SH-SY5Y (cell line): Measurements from ENCODE around the gene ZNF747.

ENCODE experiments used
- GATA2 ChIP-seq: IDR thresholded peaks from 2 replicates; pipeline ENCODE4 v1.6.1; 2011; ENCODE audit warnings: mild to moderate bottlenecking, low read depth, low read length
- GATA3 ChIP-seq: IDR thresholded peaks from 2 replicates; pipeline ENCODE4 v1.6.1; 2011; ENCODE audit warnings: low read depth, mild to moderate bottlenecking, low read length, moderate library complexity

Gene ZNF747

DNA sequence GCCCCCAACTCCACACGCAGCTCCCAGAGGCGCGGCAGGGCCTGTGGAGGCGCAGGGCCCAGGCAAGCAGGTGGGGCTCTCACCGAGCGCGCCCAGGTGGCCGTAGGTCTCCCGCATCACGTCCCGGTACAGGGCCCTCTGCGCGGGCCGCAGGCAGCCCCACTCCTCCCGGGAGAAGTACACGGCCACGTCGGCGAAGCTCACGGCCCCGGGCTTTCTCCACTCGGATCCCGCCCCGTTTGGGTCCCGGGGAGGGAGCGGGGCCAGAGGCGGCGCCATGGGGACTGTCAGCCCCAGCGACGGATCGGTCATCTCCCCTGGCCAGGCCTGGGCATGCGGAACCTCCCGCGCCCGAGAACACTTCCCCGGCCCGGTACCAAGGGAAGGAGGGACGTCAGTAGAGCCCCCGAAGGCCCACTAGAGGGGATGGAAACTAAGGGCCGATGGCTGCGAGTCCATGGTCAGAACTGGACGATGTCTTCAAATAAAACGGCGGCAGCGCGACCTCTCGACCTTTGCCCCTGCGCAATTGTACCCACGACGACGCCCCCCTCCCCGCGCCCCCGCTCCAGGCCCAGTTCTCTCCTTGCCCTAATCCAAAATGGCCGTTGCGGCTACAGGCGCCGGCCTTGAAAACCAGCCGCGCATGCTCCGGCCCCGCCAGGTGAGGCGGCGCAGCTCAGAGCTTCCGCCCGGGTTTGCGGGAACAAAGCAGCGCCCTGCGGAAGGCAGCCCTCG, at the start of gene ZNF747:
TSS of gene ZNF747 (minus strand) at position 491 of the 738 bp plus-strand sequence. CDS start at position 312, 179 bp downstream.
- TF ChIP-seq GATA3 (no peak), GATA2 (no peak)

DNA sequence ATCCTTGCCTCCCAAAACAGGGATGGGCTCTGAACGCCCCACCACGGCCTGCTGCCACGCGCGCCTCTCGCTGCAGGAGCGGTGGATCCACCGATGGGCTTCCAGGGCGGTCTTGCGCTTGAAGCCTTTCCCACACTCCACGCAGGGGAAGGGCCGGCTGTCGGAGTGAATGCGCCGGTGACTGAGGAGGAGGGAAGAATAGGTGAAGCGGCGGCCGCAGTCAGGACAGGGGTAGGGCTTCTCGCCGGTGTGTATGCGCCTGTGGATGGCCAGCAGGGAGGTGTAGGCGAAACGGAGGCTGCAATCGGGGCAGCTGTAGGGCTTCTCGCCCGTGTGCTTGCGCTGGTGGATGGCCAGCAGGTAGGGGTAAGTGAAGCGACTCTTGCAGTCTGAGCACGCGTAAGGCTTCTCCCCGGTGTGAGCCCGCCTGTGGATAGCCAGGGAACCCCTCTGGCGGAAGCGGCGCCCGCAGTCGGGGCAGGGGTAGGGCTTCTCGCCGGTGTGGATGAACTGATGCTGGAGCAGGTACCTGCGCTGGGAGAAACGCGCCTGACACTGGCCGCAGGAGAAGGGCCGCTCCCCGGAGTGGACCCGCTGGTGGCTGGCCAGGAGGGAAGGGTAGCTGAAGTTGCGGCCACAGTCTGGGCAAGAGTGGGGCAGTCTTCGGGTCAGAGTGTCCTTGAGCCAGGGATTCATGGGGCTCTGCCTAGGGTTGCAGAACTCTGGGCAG, 48.1 kb upstream of the ZNF747 start:
- TF ChIP-seq GATA2 (no peak), GATA3 (no peak)

DNA sequence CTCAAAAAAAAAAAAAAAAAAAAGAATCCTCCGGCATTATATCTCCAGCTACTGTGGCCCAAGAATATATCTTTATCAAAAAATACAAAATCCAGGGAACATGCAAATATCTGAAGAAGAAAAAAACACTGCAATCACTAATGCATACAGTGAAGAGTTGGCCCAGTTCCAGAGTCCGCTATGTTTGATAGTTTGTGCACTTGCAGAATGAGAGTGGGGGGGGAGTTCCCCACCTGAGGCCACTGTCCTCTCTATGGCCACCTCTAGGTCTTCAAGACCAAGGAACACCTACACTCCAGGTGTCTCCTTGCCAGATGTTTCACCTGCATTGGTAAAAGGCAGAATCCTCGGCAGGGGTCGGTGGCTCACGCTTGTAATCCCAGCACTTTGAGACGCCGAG, 46.8 kb upstream of the ZNF747 start:
- TF ChIP-seq GATA3 (no peak), GATA2 (no peak)

DNA sequence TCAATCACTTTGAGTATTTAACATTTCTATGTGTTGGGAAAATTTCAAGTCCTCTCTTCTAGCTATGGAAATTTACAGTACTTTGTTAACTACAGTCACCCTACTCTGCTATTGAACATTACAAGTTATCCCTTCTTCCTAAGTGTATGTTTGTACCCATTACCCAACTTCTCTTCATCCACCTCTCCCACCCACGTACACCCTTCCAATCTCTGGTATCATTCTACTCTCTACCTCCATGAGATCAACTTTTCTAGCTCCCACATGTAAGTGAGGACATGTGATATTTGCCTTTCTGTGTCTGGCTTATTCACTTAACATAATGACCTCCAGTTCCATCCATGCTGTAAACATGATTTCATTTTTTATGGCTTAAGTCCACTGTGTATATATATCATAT, 40.0 kb upstream of the ZNF747 start:
- no peak for TF ChIP-seq GATA3
- no peak for TF ChIP-seq GATA2

DNA sequence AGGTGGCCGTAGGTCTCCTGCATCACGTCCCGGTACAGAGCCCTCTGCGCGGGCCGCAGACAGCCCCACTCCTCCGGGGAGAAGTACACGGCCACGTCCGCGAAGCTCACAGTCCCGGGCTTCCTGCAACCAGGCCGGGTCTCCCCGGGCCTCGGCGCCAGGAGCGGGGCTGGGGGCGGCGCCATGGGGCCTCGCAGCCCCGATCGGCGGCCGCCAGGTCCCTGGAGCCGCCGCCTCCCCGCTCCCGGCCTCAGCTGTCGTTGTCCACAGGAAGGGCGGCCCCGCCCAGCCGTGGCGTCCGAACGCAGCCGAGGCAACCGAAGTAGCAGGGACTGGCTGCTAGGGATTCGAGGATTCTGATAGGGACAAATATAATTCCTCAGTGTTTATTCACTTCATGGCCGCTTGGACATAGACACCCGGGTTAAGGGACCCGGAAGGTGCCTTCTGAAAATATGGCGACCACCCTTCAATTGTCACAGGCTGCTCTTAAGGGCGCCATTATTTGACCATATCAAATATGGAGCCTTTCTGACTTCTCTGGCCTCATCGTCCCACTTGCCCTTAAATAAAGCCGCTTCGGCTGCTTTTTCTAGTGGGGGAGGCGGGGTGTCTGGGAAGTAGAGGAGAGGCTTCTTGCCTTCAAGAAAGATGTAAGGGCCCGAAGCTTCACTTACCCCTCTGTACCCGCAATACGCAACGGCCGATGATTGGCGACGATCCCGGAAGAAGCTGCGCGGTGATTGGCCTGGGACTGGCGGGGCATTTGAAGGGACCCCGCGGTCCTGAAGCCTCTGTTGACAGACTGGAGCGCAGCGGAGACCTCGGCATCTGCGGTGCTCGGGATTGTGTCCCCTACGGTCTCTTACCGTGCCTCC, 37.0 kb upstream of the ZNF747 start, which contains the start of gene ZNF688:
TSS of gene ZNF688 (minus strand) at position 270 of the 878 bp plus-strand sequence. CDS start at position 185, 85 bp downstream.
- TF ChIP-seq GATA2 (no peak), GATA3 (no peak)

DNA sequence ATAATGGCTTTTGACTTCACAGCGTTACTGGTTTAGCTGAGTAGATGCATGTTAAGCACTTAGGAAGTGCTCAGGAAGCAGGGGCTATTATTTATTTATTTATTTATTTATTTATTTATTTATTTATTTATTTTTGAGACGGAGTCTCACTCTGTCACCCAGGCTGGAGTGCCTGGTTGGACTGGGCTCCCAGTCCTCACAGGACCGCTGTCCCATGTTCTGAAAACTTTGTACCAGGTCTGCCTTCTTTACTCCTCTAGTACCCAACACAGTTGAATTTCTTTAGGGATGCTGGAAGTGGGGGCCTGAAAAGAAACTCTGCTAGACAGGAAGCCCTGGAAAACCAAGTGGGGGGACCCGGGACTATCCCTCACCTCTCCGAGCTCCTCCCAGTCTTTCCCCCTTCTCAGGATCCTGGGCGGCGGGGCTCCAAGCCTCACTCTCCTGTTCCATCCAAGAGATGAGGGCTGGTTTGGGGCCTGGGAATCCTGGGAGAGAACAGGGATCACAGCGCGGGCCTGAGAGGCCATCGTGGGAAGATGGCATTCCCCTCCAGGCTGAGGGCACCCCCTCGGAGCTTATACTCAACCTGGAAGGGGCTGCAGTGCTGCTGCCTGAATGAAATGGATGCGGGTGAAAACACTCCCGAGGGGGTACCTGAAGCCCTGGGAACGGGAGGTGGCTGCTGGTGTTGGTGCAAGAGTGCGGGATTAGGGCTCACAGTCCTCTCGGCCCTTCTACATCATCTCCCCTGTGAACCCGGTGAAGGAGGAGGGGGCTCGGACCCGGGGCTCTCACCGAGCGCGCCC, 36.2 kb upstream of the ZNF747 start:
- TF ChIP-seq GATA3 (no peak), GATA2 (no peak)

DNA sequence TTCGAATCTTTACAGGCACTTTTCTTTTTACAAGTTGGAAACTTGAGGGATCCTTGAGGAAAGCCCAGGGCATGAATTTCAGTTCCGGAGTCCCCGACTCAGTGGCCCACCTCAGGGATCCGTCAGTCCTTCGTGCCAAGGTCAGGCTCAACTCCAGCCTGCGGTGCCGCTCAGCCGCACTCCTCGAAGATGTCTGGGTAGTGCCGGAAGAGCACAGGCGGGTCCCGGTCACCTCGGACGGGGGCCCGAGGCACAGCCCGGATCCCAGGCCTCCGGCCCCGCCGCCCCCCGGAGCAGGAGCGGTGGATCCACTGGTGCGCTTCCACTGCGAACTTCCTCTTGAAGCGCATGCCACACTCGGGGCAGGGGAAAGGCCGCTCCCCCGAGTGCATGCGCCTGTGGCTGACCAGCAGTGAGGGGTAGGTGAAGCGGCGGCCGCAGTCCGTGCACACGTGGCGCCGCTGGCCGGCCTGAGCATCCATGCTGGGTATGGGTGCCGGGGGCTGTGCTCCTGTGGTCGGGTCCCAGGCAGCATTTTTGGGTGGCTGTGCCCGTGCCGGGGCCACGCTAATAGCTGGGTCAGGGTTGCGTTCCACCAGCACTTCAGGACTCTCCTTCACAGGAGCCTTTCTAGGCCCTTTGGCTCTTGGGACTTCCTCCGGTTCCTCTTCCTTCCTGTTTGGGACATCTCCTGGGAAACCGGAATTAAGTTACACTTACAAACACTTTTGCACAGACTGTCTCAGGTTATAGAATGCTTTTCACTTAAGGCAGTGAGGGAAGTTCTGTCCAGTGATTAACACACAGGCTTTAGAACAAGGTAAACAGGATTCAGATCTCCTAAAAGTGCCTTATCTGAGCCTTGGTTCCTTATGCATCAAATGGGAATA, 35.3 kb upstream of the ZNF747 start:
- no peak for TF ChIP-seq GATA3
- TF ChIP-seq GATA2 = no peak

DNA sequence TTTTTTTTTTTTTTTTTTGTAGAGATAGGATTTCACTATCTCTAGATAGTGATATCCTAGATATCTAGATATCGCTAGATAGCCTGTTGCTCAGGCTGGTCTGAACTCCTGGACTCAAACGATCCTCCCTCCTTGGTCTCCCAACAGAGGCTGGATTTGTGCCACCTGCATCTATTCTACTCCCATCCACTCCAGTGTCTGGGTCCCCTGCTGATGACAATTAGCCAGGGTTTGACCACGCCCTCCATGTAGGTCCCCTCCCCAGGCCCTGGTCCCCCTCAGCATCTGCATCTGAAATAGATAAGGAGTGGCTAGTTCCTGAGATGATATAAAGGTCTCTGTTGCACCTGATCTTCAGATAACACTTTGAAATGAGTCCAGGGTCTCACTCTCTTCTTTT, 34.6 kb upstream of the ZNF747 start:
- TF ChIP-seq GATA3 (no peak), GATA2 (no peak; the same call in 1 of the 2 replicates)

DNA sequence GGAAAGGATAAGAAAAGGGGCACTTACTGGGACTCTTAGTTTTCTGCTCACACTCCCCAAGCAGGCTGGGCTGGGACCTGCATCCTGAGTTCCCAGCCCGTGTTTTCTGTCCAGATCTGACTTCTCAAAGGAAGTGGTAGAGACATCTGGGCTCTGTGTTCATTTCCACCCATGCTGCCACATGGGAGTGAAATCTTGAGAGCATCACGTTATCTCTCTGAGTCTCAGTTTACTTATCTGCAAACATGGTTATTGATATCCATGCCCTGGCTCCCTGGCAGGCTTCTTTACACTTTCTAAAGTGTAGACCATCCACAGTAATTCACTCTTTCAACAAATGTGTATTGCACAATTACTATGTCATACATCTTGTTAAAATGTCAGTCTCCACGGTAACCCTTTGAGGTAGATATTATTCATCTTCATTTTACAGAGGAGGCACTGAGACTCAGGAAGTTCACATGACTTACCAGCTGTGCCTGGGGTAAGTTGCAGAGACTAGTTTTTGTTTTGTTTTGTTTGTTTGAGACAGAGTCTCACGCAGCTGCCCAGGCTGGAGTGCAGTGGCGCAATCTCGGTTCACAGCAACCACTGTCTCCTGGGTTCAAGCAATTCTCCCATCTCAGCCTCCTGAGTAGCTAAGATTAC, 33.5 kb upstream of the ZNF747 start:
- TF ChIP-seq GATA2 (no peak), GATA3 (no peak)

DNA sequence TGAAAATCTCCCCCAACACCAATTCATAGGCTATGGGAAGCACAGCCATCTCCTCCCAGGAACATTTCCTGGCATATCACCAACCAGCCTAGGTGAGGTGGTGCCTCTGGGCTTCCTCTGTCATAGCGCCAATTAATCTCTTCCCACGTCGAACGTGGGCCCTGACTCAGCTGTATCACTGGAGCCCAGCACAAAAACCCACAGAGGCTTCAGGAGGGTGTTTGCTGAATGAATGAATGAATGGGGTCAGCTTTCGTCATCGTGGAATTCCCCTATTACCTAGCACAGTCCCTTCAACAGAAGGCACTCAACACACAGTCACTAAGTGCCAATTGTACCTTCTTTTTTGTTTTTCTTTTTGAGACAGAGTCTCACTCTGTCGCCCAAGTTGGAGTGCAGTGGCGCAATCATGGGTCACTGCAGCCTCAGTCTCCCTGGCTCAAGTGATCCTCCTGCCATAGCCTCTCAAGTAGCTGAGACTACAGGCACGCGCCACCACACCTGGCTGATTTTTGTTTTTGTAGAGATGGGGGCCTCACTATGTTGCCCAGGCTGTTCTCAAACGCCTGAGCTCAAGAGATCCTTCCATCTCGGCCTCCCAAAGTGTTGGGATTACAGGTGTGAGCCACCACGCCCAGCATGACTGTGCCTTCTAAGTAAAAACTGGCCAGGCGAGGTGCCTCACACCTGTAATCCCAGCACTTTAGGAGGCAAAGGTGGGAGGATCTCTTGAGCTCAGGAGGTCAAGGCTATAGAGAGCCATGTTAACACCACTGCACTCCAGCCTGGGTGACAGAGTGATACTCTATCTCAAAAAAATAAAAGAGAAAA, 32.7 kb upstream of the ZNF747 start:
- no peak for TF ChIP-seq GATA3
- no peak for TF ChIP-seq GATA2

DNA sequence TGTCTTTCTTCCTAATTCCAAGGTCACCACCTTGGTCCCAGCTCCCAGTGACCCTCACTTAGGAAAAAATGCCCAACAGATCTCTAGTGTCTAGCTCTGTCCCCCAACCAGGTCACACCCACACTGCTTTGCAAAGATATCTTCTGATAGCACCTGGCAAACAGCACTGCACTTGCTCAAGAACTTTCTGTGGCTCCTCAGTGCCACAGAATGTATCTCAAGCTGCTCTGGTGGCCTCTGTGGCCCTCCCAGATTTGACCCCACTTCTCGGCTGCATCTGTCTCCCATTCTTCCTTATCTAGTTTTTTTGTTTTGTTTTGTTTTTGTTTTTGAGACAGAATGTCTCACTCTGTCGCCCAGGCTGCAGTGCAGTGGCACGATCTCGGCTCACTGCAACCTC, 31.9 kb upstream of the ZNF747 start:
- TF ChIP-seq GATA2 (no peak), GATA3 (no peak)
